Parathyroid adenoma (tissue), 2 donors: ENCODE results near the gene WDR27.

ENCODE experiments used
- H2AFZ ChIP-seq: fragments of 300-600 bp; sonication (generic); one replicate; pipeline ENCODE4 v1.7.0; 2017; ENCODE audit warnings: antibody characterized with exemption, mild to moderate bottlenecking
- H3K27ac ChIP-seq: fragments of 300-600 bp; sonication (generic); one replicate; pipeline ENCODE4 v1.7.0; 2017
- H3K27me3 ChIP-seq: fragments of 300-600 bp; sonication (generic); one replicate; pipeline ENCODE4 v1.7.0; 2017; ENCODE audit warnings: low read length; ENCODE audit not compliant: control insufficient read depth, insufficient read depth
- H3K36me3 ChIP-seq: fragments of 300-600 bp; sonication (generic); one replicate; pipeline ENCODE4 v1.7.0; 2017; ENCODE audit warnings: low read length; ENCODE audit not compliant: control insufficient read depth, insufficient read depth
- H3K4me1 ChIP-seq: fragments of 300-600 bp; sonication (generic); one replicate; pipeline ENCODE4 v1.7.0; 2017; ENCODE audit warnings: control low read depth
- H3K4me2 ChIP-seq: fragments of 300-600 bp; sonication (generic); one replicate; pipeline ENCODE4 v1.7.0; 2017; ENCODE audit warnings: low read length
- H3K4me3 ChIP-seq: fragments of 300-600 bp; sonication (generic); one replicate; pipeline ENCODE4 v1.7.0; 2017; ENCODE audit warnings: low read depth, low read length
- H3K79me2 ChIP-seq: fragments of 300-600 bp; sonication (generic); one replicate; pipeline ENCODE4 v1.7.0; 2017; ENCODE audit warnings: control low read depth
- H3K9ac ChIP-seq: fragments of 300-600 bp; sonication (generic); one replicate; pipeline ENCODE4 v1.7.0; 2017; ENCODE audit warnings: mild to moderate bottlenecking
- H3K9me3 ChIP-seq: fragments of 300-600 bp; sonication (generic); one replicate; pipeline ENCODE4 v1.7.0; 2017; ENCODE audit warnings: low read length; ENCODE audit not compliant: control insufficient read depth
- TF ChIP-seq, protein P1 (sequence below): fragments of 300-600 bp; sonication (generic); IDR thresholded peaks from one replicate; pipeline ENCODE4 v1.7.0; 2017; ENCODE audit warnings: antibody characterized with exemption, mild to moderate bottlenecking
- donor health status: primary hyperparathyroidism.

WDR27 gene

DNA sequence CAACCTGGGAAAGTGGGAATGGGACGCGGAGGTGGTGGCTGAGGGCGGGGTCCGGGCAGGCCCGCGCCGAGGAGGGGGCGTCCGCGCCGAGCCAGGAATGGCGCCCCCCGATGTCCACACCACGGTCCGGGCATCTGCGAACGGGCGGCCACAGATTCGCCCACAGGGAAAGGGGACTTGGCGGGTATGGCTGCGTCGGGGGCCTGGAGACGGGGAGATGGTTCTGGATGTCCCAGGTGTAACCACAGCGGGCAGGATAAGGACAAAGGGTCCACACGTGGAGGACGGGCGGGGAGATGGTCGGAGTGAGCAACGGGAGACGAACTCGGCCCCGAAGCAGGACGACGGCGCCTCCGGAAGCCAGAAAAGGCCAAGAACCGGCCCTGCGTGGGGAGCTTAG is 124.6 kb downstream of the WDR27 start:
- Histone ChIP-seq H3K4me3 (no peak overlapping the region), H3K27ac (no peak overlapping the region), H3K79me2 (no peaks in the 10 kb centered on the region), H3K4me1 (no peaks in the 10 kb centered on the region), H3K4me2 (no peak overlapping the region), H3K36me3 (no peaks in the 10 kb centered on the region), H2AFZ (peak overlapping the region; percentile 46), H3K27me3 (no peaks in the 10 kb centered on the region), H3K9me3 (no peaks in the 10 kb centered on the region), H3K9ac (no peak overlapping the region)
- TF ChIP-seq, protein P1, sequence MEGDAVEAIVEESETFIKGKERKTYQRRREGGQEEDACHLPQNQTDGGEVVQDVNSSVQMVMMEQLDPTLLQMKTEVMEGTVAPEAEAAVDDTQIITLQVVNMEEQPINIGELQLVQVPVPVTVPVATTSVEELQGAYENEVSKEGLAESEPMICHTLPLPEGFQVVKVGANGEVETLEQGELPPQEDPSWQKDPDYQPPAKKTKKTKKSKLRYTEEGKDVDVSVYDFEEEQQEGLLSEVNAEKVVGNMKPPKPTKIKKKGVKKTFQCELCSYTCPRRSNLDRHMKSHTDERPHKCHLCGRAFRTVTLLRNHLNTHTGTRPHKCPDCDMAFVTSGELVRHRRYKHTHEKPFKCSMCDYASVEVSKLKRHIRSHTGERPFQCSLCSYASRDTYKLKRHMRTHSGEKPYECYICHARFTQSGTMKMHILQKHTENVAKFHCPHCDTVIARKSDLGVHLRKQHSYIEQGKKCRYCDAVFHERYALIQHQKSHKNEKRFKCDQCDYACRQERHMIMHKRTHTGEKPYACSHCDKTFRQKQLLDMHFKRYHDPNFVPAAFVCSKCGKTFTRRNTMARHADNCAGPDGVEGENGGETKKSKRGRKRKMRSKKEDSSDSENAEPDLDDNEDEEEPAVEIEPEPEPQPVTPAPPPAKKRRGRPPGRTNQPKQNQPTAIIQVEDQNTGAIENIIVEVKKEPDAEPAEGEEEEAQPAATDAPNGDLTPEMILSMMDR: no peak

DNA sequence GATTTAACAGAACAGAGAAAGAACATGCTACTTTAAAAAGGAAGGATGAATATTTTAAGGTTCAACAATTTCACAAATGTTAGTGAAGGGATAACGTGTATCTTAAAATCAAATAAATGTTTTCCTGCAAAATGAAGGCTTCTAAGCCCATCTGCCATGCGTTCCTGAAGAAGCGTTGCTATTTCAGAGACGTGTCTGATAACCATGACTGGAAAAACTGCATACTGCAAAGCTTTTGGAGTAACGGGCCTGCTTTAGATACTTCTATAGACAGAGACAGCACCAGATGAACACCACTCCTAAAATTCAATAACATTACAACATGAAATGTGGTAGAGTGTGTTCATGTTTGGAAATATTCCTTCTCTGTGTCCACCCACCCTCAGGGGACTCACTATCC is 126.0 kb downstream of the WDR27 start:
- Histone ChIP-seq H3K27ac (no peak overlapping the region), H3K27me3 (no peaks in the 10 kb centered on the region), H3K9me3 (no peaks in the 10 kb centered on the region), H3K79me2 (no peaks in the 10 kb centered on the region), H2AFZ (no peak overlapping the region), H3K4me1 (no peaks in the 10 kb centered on the region), H3K4me3 (no peak overlapping the region), H3K9ac (no peak overlapping the region), H3K4me2 (no peak overlapping the region), H3K36me3 (no peaks in the 10 kb centered on the region)
- TF ChIP-seq, protein P1: no peak

DNA sequence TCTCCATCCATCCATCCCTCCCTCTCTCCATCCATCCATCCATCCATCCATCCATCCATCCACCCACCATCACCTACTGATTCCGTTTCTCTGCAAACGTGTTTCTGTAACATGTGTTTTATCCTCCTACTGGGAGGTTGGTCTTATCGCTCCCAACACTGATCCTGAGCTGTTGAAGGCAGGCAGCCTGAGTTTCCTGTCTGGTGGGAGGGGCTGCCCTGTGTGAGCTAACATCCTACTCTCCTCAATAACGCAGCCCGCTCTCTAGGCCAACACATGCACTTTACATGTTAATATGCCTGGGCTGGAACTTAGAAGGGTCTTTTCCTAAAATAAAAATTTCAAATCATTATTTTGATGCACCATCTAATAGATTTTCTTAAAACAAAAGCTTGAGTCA is 126.5 kb downstream of the WDR27 start:
- TF ChIP-seq, protein P1: no peak
- no peaks in the 10 kb centered on the region for H3K4me1 ChIP-seq
- no peak overlapping the region for H3K27ac ChIP-seq
- no peaks in the 10 kb centered on the region for H3K27me3 ChIP-seq
- H3K9ac ChIP-seq: no peak overlapping the region
- no peak overlapping the region for H3K4me3 ChIP-seq
- H3K79me2 ChIP-seq: no peaks in the 10 kb centered on the region
- H3K36me3 ChIP-seq: no peaks in the 10 kb centered on the region
- no peak overlapping the region for H2AFZ ChIP-seq
- H3K9me3 ChIP-seq: no peaks in the 10 kb centered on the region
- H3K4me2 ChIP-seq: no peak overlapping the region

DNA sequence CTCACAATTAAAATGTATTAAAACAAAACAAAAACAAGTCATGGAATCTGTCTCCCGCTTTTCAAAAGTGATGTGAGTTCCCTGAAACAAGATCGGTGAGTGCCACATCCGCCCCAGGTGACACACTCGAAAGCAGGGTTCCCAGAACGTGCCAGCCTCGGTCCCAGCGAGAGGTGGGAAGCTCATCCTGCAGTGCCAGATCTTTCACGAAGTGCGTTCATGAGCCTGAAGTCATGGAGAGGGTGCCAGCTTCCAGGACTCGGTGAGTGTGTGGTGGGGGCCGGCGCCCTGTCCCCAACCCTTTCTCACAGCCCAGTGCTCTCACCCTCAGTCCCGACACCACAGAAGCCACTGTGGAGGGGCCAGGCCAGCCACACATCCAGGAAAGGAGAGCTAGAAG is 127.4 kb downstream of the WDR27 start:
- H3K9ac ChIP-seq: no peak overlapping the region
- no peaks in the 10 kb centered on the region for H3K36me3 ChIP-seq
- no peaks in the 10 kb centered on the region for H3K79me2 ChIP-seq
- H3K27me3 ChIP-seq: no peaks in the 10 kb centered on the region
- H3K4me1 ChIP-seq: no peaks in the 10 kb centered on the region
- H3K27ac ChIP-seq: no peak overlapping the region
- TF ChIP-seq, protein P1: no peak
- H3K4me3 ChIP-seq: no peak overlapping the region
- no peak overlapping the region for H3K4me2 ChIP-seq
- H3K9me3 ChIP-seq: no peaks in the 10 kb centered on the region
- H2AFZ ChIP-seq: no peak overlapping the region

DNA sequence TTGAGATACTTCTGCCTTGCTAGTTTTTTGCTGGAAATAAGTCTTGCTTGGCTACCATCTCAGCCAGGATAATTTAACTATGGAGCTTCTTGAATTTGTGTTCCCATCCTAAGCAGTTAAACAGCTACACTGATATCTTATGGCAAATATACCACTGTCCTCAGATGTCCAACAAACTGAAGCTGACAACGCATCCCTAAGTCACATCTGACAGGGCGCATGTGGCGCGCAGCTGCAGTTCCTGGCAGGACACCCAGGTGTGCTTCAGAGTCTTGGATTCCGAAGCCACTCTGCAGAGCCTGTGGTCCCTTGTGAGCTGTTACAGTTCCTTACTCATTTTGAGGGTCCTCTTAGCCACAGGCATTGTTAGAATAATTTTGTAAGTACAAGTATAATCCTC is 127.9 kb downstream of the WDR27 start:
- Histone ChIP-seq H3K9me3 (no peaks in the 10 kb centered on the region), H3K4me2 (no peak overlapping the region), H3K9ac (no peak overlapping the region), H2AFZ (no peak overlapping the region), H3K27me3 (no peaks in the 10 kb centered on the region), H3K36me3 (no peaks in the 10 kb centered on the region), H3K4me3 (no peak overlapping the region), H3K4me1 (no peaks in the 10 kb centered on the region), H3K79me2 (no peaks in the 10 kb centered on the region), H3K27ac (no peak overlapping the region)
- TF ChIP-seq, protein P1: no peak
